Measurements from ENCODE around the gene GSAP. TPM values are rescaled to one million over a fixed set of nuclear protein-coding genes. Genes with fewer than 3 reads are reported as not detected.
A peak's percentile ranks its signal among the peaks of the same experiment; 100 is the strongest.

GSAP gene
- total and polyA plus RNA-seq, 9 of the 15 experiments (the other 6 are each of a cell fraction or from before 2014, with no cell fraction given): 0.13 TPM; not detected in 8

DNA sequence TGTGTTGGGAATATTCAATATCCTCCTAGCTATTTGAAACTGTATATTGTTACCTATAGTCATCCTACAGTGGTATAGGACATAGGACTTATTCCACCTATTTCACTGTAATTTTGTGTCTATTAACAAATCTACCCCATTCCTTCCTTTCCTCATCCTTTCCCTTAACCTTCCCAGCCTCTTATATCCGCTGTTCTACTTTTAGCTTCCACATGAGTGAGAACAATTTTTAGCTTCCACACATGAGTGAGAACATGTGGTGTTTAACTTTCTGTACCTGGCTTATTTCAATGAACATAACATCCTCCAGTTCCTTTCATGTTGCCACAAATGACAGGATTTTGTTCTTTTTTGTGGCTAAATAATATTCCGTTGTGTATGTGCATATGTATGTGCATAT, 120.6 kb downstream of the GSAP start (continued):
- TF ChIP-seq ZNF398 (CRISPR knock-in tag; IDR thresholded peaks at IDR 0.05) (no peak), HNRNPH1 (optimal IDR thresholded peaks at IDR 0.05; ENCODE audit: low read depth, low read length) (no peak), ZNF699 (CRISPR knock-in tag; IDR thresholded peaks at IDR 0.05; ENCODE audit: insufficient replicate concordance) (no peak), MBD2 (IDR thresholded peaks at IDR 0.05; ENCODE audit: borderline replicate concordance, low read depth) (no peak), MECOM (CRISPR knock-in tag; IDR thresholded peaks at IDR 0.05) (no peak), HBP1 (CRISPR knock-in tag; IDR thresholded peaks at IDR 0.05) (no peak), ZNF785 (CRISPR knock-in tag; IDR thresholded peaks at IDR 0.05) (no peak), EZH2 (IDR thresholded peaks at IDR 0.05; ENCODE audit: borderline replicate concordance, low read depth, low read length) (no peak)

GRCh38 chr7:77293046-77293445, 123.1 kb downstream of the GSAP start:
- Histone ChIP-seq H3K4me3 (no peak overlapping the region), H3K9me1 (ENCODE audit: control insufficient read depth, insufficient read depth, low read length) (no peaks in the 10 kb centered on the region), H3K4me1 (replicated peaks in 1 of 2; ENCODE audit: control insufficient read depth in 2 of 2, insufficient read depth in 2 of 2, low read length in 2 of 2) (no peaks in the 10 kb centered on the region), H2AFZ (ENCODE audit: low read depth, low read length) (no peak overlapping the region), H3K9ac (ENCODE audit: insufficient read depth in 1 of 2, low read depth in 2 of 2, low read length in 2 of 2) (no peak overlapping the region), H3K27me3 (ENCODE audit: control insufficient read depth in 2 of 2, insufficient read depth in 2 of 2, low read length in 2 of 2) (peaks cover 2 to 12% of the 10 kb centered on the region in 2 experiments; a peak in 2 of 5 replicates), H3K9me3 (replicated peaks; ENCODE audit: control insufficient read depth, insufficient read depth, low read depth, low read length) (no peaks in the 10 kb centered on the region), H4K20me1 (replicated peaks; ENCODE audit: control insufficient read depth, insufficient read depth, low read length) (no peaks in the 10 kb centered on the region), H3K79me2 (ENCODE audit: control insufficient read depth, insufficient read depth, low read length) (no peaks in the 10 kb centered on the region), H3K36me3 (ENCODE audit: control insufficient read depth, insufficient read depth, low read length) (no peaks in the 10 kb centered on the region), H3K27ac (ENCODE audit: extremely low read depth, low read depth, low read length) (no peak overlapping the region), H3K4me2 (ENCODE audit: insufficient read depth, low read length) (no peak overlapping the region)
- no TSS peak for BruUV-seq (replicated peaks)
- DNase-seq (ENCODE audit: extremely low read depth in 1 of 4, low spot score in 3 of 4): no peak
- in situ Hi-C loops (cut with MboI) (no loop called here), intact Hi-C loops (cut with micrococcal nuclease) (no loop called here)
- WGBS (ENCODE audit: insufficient coverage, low coverage, missing lambda C conversion rate): 3% methylated on average over 4 of the region's 4 CpGs
- TF ChIP-seq FOXM1 (IDR thresholded peaks at IDR 0.05; ENCODE audit: low read depth) (no peak), FOXM1 (CRISPR knock-in tag; IDR thresholded peaks at IDR 0.05; ENCODE audit: low read depth) (no peak), CGGBP1 (CRISPR knock-in tag; IDR thresholded peaks at IDR 0.05) (no peak), U2AF1 (optimal IDR thresholded peaks at IDR 0.05; ENCODE audit: low read depth, low read length) (no peak), RAD21 (CRISPR knock-in tag; conservative IDR thresholded peaks at IDR 0.05 in 1 of 2, IDR thresholded peaks at IDR 0.05 in 1 of 2) (peak in 1 of 2 experiments; percentile 34; a peak in 1 of 4 replicates)
- TF ChIP-seq, protein P1, sequence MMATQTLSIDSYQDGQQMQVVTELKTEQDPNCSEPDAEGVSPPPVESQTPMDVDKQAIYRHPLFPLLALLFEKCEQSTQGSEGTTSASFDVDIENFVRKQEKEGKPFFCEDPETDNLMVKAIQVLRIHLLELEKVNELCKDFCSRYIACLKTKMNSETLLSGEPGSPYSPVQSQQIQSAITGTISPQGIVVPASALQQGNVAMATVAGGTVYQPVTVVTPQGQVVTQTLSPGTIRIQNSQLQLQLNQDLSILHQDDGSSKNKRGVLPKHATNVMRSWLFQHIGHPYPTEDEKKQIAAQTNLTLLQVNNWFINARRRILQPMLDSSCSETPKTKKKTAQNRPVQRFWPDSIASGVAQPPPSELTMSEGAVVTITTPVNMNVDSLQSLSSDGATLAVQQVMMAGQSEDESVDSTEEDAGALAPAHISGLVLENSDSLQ (IDR thresholded peaks at IDR 0.05): no peak
- TF ChIP-seq, protein P2, sequence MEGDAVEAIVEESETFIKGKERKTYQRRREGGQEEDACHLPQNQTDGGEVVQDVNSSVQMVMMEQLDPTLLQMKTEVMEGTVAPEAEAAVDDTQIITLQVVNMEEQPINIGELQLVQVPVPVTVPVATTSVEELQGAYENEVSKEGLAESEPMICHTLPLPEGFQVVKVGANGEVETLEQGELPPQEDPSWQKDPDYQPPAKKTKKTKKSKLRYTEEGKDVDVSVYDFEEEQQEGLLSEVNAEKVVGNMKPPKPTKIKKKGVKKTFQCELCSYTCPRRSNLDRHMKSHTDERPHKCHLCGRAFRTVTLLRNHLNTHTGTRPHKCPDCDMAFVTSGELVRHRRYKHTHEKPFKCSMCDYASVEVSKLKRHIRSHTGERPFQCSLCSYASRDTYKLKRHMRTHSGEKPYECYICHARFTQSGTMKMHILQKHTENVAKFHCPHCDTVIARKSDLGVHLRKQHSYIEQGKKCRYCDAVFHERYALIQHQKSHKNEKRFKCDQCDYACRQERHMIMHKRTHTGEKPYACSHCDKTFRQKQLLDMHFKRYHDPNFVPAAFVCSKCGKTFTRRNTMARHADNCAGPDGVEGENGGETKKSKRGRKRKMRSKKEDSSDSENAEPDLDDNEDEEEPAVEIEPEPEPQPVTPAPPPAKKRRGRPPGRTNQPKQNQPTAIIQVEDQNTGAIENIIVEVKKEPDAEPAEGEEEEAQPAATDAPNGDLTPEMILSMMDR (IDR thresholded peaks at IDR 0.05 in 2 of 3, conservative IDR thresholded peaks at IDR 0.05 in 1 of 3; ENCODE audit: insufficient read depth in 2 of 3, low read depth in 1 of 3, low read length in 3 of 3): peak in 2 of 3 experiments; percentile 14 to 33; a peak in 2 of 6 replicates
- peak; percentile 59 for FAIRE-seq
- ChIA-PET CTCF (ENCODE audit: low intra/inter-chr PET ratio) (no interaction called here), POLR2A (no interaction called here)
- ATAC-seq: peak; percentile 78
